WI38 (cell line): ENCODE data around the gene GABRA5.
"Not testable (repeated sequence)": the region's sequence is repeated elsewhere in the genome, so short reads cannot be mapped to it uniquely, and the experiment has no call there.

Experiments used
- H3K4me3 ChIP-seq: 2 replicates; pipeline ENCODE4 v1.5.1; 2011; ENCODE audit warnings: low read depth, mild to moderate bottlenecking, control low read depth, low read length
- TF ChIP-seq, protein P1 (sequence below): IDR thresholded peaks from 2 replicates; pipeline ENCODE4 v1.5.1; 2012; ENCODE audit warnings: low read depth, mild to moderate bottlenecking, control low read depth, low read length

Gene GABRA5

DNA sequence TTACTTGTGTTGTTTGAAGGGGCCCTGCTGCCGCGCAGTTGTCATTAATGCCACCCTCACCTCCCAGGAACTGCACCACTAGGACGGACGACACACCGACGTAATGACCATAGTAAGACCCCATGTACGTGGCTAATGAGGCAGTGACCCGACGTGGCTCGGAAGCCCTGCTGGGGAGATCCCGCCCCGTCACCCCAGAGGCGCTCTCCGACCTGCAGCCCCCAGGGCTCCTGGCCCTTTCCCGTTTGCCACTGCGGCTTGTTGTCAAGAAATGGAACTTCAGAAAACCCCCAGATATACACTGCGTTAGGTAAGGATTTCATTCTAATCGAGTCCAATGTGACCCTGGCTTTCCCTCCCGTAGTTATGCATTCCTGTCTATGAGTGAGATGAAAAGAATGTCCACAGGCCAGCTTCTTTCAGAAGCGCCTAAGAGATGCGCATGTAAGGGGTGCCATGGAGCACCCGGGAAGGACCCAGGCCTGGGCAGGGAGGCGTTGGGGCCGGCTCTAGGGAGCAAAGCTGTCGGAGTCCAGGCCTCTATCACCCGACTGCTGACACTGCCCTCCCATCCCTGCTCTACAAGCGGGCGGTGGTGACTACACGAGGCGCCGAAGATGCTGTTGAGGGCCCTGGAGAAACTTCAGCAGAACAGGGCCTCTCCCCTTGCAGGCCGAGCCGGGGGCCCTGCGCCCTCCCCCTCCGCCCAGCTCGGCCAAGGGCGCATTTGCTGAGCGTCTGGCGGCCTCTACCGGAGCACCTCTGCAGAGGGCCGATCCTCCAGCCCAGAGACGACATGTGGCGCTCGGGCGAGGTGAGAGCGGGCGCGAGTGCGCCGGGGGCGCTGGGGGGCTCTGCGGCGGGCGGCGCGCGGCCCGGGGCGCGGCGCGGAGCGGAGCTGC is at the start of gene GABRA5:
Gene GABRA5, plus strand, starts transcription at position 765 of the 902 bp plus-strand sequence. CDS start 2,187 bp downstream, outside the sequence.
- TF ChIP-seq, protein P1, sequence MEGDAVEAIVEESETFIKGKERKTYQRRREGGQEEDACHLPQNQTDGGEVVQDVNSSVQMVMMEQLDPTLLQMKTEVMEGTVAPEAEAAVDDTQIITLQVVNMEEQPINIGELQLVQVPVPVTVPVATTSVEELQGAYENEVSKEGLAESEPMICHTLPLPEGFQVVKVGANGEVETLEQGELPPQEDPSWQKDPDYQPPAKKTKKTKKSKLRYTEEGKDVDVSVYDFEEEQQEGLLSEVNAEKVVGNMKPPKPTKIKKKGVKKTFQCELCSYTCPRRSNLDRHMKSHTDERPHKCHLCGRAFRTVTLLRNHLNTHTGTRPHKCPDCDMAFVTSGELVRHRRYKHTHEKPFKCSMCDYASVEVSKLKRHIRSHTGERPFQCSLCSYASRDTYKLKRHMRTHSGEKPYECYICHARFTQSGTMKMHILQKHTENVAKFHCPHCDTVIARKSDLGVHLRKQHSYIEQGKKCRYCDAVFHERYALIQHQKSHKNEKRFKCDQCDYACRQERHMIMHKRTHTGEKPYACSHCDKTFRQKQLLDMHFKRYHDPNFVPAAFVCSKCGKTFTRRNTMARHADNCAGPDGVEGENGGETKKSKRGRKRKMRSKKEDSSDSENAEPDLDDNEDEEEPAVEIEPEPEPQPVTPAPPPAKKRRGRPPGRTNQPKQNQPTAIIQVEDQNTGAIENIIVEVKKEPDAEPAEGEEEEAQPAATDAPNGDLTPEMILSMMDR, result no peak
- H3K4me3 ChIP-seq, result no peak within 1 kb of the TSS

DNA sequence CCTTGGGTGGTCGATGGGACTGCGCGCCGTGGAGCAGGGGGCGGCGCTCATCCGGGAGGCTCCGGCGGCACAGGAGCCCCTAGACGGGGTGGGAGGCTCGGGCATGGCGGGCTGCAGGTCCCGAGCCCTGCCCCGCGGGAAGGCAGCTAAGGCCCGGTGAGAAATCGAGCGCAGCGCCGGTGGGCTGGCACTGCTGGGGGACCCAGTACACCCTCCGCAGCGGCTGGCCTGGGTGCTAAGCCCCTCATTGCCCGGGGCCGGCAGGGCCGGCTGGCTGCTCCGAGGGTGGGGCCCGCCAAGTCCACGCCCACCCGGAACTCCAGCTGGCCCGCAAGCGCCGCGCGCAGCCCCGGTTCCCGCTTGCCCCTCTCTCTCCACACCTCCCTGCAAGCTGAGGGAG is 35.7 kb upstream of the GABRA5 start:
- H3K4me3 ChIP-seq, result not testable (repeated sequence)

DNA sequence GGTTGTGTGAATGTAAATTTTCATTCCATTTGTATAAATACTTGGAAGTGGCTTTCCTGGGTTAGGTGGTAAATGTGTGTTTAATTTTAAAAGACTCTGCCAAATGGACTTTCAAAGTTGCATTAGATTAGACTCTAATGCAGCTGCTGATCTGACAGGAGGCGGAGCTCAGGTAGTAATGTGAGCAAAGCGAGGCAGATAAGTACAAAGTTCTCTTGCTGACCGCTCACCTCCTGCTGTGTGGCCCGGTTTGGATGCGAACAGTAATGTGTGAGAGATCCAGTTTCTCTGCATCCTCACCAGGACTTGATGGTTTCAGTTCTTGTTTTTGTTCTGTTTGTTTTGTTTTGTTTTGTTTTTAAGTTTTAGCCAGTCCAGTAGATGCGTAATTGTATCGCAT is 34.9 kb upstream of the GABRA5 start:
- no peak overlapping the region for H3K4me3 ChIP-seq
- TF ChIP-seq, protein P1, result no peak

DNA sequence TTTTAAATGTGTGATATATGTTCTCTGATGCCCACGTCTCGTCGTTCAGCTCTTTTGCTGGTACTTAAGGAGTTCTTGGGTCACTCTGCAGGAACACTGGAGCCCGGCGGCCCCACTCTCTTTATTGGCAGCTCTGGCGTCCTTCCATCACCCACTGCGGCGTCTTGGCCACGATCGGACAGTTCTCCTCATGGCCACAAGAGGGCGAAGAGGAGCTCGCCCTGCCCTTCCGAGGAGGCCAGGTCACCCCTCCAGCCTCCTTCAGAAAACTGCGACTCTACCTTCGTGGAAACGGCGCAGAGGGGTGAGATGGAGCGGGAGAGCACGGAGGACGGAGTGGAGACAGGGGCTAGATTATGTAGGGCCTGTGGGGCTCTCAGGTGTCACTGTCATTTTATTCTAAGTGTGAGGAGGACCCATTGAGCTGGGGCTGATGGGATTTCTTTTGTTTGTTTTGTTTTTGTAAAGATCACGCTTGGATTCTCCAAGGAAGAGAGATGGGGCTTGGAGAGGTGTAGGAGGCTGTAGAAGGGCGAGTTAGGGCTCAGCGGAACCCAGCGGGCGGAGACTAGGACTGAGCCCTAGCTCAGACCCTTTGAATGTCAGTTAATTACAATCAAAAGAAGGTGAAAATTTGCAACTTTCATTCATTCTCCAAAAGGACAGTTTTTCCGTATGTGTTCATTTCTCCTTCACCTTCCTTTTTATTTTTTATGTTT is 28.0 kb upstream of the GABRA5 start:
- TF ChIP-seq, protein P1, result no peak
- no peak overlapping the region for H3K4me3 ChIP-seq

DNA sequence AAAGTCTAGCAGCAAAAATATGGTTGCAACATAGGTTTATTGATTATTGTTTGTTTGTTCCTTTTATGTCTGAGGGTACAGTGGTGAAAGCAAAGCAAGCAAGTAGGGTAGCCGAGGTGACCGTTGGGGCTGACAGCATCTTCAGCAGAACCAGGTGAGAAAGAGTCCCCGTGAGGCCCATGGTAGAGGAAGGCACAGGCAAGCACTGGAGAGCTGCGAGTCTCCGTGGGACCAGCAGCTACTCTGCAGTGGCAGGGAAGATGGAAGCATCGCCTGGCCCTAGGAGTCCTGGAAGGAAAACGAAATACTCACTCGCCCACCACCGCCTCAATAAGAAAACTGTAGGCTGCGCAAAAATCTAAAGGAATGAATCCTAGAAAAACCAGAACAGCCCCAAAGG is 25.3 kb upstream of the GABRA5 start:
- no peak overlapping the region for H3K4me3 ChIP-seq
- TF ChIP-seq, protein P1, result no peak

DNA sequence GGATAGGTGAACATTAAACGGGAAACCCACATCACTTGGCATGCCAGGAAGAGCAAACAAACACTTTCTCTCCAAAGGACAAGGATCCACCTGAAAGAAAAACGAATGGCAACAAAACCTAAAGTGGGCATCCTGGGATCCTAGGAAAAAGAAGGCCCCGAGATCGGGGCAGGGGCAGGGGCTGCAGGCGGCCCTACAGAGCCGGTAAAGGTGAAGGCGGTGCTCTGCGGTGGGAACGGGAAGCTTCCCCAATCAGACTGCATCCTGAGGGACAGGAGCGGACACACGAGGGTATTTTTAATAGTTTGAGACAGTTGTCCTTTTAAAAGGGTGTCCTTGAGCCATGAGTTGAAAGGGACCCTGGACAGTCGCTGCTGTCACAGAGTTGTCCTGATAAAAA is 24.9 kb upstream of the GABRA5 start:
- no peak overlapping the region for H3K4me3 ChIP-seq
- TF ChIP-seq, protein P1, result no peak

DNA sequence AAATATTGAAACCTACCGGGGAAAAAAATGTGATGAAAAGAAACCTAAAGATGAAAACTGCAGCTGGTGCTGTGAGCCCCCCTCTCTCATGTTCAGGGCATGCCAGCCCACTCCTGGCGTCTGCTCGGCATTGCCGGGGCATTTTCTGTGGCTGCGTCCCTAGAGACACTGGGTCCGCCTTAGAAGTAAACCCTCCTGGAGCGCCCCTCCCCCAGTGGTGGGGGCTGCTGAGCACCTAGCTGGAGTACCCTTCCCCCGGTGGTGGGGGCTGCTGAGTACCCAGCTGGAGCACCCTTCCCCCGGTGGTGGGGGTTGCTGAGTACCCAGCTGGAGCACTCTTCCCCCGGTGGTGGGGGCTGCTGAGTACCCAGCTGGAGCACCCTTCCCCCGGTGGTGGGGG is 24.5 kb upstream of the GABRA5 start:
- H3K4me3 ChIP-seq, result no peak overlapping the region
- TF ChIP-seq, protein P1, result no peak
